Kidney epithelial cell (primary cell): Measurements from ENCODE around the gene MALSU1. TPM values are rescaled to one million over a fixed set of nuclear protein-coding genes. Genes with fewer than 3 reads are reported as not detected.

Experiments used
- DNase-seq: peaks from one replicate; pipeline ENCODE4 v3.0.0-alpha.2; 2010; ENCODE audit warnings: low read depth
- H3K27me3 ChIP-seq: 2 replicates; pipeline ENCODE4 v1.6.0; 2011; ENCODE audit warnings: low read length; ENCODE audit not compliant: control insufficient read depth, insufficient read depth
- H3K36me3 ChIP-seq: 2 replicates; pipeline ENCODE4 v1.5.1; 2011; ENCODE audit warnings: low read length; ENCODE audit not compliant: control insufficient read depth, insufficient read depth
- H3K4me3 ChIP-seq: 2 replicates; pipeline ENCODE4 v1.5.1; 2011; ENCODE audit warnings: low read depth, mild to moderate bottlenecking, control low read depth, low read length
- total RNA-seq: library from RNA; depleted of rRNA; stranded (reverse); fragments of >200 nt; gene quantifications from 2 replicates; pipeline ENCODE4 v1.2.3, GENCODE V29; 2015
- TF ChIP-seq, protein P1 (sequence below): IDR thresholded peaks from 2 replicates; pipeline ENCODE4 v1.5.1; 2011; ENCODE audit warnings: mild to moderate bottlenecking, moderate library complexity, low read length, control low read depth, inconsistent platforms; ENCODE audit not compliant: insufficient read depth, poor library complexity, severe bottlenecking

Gene MALSU1
- total RNA-seq, 1 donor from 2014 or later: 58.5 TPM

DNA sequence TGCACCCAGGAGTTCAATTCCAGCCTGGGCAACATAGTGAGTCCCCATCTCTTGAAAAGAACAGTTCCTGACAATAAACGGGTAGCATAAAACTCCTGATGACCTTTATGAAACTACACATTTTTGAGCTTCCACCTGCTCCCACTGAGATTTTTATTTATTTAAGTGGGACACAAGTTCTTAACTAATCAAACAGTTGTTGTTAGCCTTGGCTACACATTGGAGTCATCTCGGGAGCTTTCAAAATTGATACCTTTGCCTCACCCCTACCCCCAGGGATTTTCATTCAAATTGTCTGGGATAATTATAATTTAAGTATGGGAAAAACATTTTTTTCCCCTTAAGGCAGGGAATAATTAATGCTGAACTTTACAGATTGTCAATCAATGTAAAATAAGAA, 39.3 kb downstream of the MALSU1 start:
- TF ChIP-seq, protein P1, sequence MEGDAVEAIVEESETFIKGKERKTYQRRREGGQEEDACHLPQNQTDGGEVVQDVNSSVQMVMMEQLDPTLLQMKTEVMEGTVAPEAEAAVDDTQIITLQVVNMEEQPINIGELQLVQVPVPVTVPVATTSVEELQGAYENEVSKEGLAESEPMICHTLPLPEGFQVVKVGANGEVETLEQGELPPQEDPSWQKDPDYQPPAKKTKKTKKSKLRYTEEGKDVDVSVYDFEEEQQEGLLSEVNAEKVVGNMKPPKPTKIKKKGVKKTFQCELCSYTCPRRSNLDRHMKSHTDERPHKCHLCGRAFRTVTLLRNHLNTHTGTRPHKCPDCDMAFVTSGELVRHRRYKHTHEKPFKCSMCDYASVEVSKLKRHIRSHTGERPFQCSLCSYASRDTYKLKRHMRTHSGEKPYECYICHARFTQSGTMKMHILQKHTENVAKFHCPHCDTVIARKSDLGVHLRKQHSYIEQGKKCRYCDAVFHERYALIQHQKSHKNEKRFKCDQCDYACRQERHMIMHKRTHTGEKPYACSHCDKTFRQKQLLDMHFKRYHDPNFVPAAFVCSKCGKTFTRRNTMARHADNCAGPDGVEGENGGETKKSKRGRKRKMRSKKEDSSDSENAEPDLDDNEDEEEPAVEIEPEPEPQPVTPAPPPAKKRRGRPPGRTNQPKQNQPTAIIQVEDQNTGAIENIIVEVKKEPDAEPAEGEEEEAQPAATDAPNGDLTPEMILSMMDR: no peak
- H3K27me3 ChIP-seq: no peaks in the 10 kb centered on the region
- no peak overlapping the region for H3K4me3 ChIP-seq
- no peaks in the 10 kb centered on the region for H3K36me3 ChIP-seq
- no peak for DNase-seq

DNA sequence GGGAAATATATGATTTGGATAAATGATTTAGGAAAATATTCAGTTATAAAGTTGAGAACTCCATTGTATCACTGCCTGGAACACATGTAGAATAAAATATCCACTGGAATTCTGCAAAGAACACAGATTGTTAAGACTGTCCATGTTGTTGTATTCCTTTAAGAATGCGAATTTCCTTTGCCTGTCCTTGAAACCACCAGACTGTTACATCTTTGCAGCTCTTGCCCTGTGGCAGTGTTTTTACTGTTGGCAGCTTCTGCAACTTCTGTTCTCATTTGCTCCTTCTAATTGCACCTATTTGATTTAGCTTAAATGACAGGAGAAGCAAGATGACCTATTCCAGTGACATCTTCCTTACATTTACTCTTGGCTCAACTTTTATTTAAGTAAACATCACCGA, 39.7 kb downstream of the MALSU1 start:
- DNase-seq: no peak
- Histone ChIP-seq H3K36me3 (no peaks in the 10 kb centered on the region), H3K27me3 (no peaks in the 10 kb centered on the region), H3K4me3 (no peak overlapping the region)
- TF ChIP-seq, protein P1: no peak

DNA sequence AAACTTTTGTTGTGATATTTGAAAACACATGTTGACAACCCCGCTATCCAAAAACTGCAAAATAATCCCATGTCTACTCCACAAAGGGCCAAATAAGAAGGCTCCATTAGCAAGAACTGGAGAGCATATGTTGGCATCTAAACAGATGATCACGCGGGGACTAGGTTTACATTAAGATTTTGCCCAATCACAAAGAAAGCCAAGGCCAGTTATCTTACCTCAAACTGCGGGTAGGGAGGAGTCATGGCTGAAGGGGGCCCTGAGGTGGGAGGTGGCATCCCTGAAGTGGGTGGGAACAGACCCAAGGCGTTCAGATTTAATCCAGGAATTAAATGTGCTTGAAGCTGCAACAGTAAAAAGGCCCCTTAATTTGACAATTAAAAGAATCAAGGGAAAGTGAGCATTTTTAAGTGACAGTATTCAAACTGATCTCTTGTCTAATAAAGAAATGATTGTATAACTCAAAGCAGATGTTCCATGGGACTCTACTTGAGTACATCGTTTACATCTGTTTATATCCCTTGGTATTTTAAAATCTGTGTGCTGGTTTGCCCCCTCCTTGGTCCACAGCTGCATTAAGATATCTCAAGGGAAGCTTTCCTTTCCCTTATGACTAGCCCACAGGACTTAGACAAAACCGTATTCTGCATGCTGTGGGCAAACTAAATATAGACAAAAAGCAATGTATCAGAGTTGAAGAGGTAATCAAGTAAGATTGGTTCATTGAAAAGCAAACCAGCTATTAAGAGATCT, 42.9 kb downstream of the MALSU1 start:
- TF ChIP-seq, protein P1: no peak
- Histone ChIP-seq H3K4me3 (no peak overlapping the region), H3K36me3 (peaks cover 1% of the 10 kb centered on the region), H3K27me3 (no peaks in the 10 kb centered on the region)
- no peak for DNase-seq

DNA sequence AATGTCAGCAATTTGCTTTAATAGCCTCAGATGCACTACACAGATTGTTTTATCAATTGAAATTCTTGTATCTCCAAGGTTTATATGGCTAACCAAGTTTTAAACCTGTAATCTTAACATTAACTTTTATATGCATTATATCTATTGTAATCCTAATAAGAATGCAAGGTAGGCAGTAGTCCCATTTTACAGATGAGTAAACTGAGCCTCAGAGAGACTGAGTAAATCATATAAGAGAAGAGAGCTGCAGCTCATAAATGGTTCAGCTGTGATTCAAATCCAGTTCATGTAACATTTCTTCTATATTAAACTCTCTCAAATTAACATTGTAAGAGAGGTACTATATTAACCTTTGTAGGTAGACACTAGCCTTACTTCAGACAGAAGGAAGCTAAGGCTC, 44.0 kb downstream of the MALSU1 start:
- TF ChIP-seq, protein P1: no peak
- no peak for DNase-seq
- H3K36me3 ChIP-seq: peaks cover 2% of the 10 kb centered on the region
- no peaks in the 10 kb centered on the region for H3K27me3 ChIP-seq
- no peak overlapping the region for H3K4me3 ChIP-seq

DNA sequence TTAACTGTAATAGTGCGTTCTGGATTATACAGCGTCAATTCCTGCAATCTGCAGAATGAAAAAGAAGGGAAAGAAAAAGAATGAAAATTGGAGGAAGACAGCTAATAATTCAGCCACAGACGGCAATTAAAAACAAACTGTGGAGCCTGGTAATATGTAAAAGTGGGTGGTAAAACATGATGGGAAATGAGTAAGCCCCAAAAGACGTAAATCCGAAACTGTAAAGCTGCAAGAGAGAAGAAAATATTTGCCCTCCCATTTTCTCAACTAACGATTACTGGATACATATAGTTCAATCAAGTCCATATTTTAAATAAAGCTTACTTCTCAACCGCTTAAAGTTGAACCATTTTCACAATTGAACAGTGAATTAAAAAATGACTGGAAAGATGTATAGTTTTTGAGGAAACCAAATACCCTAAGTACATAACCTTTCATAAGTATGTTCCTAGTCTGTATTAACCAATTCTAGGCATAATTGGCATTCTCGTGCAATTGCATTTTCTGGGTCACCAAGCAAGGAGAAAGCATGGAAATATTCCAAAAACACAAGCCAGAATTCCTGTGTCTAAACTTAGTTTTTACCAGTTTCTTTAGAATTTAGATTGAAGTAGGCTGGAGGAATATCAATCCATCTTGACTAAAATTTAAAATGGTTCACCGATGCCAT, 44.8 kb downstream of the MALSU1 start:
- H3K4me3 ChIP-seq: no peak overlapping the region
- DNase-seq: no peak
- no peaks in the 10 kb centered on the region for H3K27me3 ChIP-seq
- H3K36me3 ChIP-seq: peaks cover 2% of the 10 kb centered on the region
- TF ChIP-seq, protein P1: no peak
